ENCODE measurements around the gene AMER1. TPM values are rescaled to one million over a fixed set of nuclear protein-coding genes. Genes with fewer than 3 reads are reported as not detected.

AMER1 gene
- total RNA-seq, 4 donors from 2014 or later, result 1.6 to 8.2 (median 5.3) TPM

DNA sequence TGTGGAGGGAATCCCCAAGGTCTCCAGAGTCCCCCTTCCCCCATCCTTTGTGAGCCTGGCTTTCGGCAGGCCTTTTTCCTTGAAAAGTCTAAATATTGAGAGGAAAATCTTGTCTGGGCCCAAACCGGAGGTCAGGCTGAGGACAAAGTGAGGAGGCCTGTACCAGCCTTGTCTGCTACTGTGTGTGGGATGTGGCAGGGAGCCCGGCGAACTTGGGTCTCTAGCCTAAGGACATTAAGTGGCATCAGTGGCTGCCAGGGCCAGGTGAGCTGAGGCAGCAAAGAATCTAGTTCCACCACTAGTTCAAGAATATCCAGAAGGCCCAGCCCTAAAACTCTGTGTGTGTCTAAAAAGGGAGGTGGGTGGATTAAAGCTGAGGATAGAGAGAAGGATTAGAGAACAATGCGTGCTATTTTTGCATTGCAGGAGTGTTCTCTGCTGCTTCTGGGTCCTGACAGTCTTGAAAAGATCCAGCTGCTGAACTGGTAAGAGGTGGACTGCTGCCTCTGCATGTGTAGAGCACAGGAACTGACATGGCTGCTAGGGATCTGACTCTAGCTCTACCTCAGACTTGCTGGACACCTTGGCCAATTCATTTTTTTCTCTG is 1.2 kb upstream of the AMER1 start:
- Histone ChIP-seq H3K9me3 (no peaks in the 10 kb centered on the region), H3K27ac (peak overlapping the region; percentile 87 to 96 (median 95)), H3K27me3 (no peaks in the 10 kb centered on the region), H3K4me1 (peaks cover 4 to 26% (median 16%) of the 10 kb centered on the region in 4 donors), H3K36me3 (no peaks in the 10 kb centered on the region), H3K4me3 (peak overlapping the region; percentile 41 to 78 (median 60))
- TF ChIP-seq EP300 (IDR thresholded peaks at IDR 0.05; ENCODE audit: low read depth) (no peak), POLR2AphosphoS5 (IDR thresholded peaks at IDR 0.05) (no peak), POLR2A (IDR thresholded peaks at IDR 0.05) (no peak)
- TF ChIP-seq, protein P1, sequence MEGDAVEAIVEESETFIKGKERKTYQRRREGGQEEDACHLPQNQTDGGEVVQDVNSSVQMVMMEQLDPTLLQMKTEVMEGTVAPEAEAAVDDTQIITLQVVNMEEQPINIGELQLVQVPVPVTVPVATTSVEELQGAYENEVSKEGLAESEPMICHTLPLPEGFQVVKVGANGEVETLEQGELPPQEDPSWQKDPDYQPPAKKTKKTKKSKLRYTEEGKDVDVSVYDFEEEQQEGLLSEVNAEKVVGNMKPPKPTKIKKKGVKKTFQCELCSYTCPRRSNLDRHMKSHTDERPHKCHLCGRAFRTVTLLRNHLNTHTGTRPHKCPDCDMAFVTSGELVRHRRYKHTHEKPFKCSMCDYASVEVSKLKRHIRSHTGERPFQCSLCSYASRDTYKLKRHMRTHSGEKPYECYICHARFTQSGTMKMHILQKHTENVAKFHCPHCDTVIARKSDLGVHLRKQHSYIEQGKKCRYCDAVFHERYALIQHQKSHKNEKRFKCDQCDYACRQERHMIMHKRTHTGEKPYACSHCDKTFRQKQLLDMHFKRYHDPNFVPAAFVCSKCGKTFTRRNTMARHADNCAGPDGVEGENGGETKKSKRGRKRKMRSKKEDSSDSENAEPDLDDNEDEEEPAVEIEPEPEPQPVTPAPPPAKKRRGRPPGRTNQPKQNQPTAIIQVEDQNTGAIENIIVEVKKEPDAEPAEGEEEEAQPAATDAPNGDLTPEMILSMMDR (IDR thresholded peaks at IDR 0.05), result no peak
- 56% methylated on average over 5 of the region's 5 CpGs; no CpG with 5 or more reads in 1 of the 2 donors for WGBS, 2 donors (ENCODE audit: low coverage in 1 of 2)
- in situ Hi-C loops (cut with MboI; ENCODE audit: low pct_ligation_motif_present in 1 of 4, low pct_unique_long_range_greater_than_20kb in 1 of 4, low sequenced_read_pairs in 3 of 4), result no loop called here
- intact Hi-C loops (cut with DNase I; ENCODE audit: low total_unique reads), result no loop called here
- peak; percentile 10 for DNase-seq

DNA sequence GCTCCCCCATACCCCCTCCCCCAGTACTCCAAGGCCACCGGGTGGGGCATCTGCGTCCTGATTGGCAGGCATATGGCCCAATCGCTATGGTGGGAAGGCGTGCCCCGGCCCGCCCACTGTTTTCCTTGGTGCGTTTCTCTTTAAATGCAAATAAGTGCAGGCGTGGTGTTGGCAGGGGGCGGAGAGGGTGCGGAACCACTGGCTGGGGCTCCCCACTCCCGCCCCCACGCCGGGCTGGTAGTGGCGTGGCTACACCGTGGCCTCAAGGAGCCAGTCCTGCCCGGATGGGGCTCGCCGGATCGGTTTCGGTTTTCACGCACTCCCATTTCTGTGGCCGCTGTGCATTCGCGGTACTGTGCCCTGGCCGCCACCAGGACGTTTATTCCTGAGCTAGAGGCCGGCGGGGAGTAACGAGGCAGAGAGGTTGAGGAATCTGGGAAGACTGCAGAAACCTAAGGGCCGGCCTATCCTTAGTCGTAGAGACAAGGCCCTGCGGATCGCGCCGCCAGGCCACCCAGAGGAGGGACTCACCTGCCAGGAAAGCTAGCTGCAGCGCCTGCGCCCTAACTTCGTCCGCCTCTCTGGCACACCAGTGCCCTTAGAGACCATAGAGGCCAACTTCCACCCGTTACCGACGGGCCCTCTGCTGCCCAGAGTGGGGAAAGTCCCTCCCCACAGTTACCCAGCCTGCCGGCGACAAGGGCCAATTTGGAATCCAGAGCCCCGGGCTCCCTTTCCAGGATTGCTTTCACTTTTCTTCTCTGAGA is 410 bp upstream of the AMER1 start:
- intact Hi-C loops (cut with DNase I; ENCODE audit: low total_unique reads), result no loop called here
- 47% methylated on average over 44 of the region's 45 CpGs; no CpG with 5 or more reads in 1 of the 2 donors for WGBS, 2 donors (ENCODE audit: low coverage in 1 of 2)

DNA sequence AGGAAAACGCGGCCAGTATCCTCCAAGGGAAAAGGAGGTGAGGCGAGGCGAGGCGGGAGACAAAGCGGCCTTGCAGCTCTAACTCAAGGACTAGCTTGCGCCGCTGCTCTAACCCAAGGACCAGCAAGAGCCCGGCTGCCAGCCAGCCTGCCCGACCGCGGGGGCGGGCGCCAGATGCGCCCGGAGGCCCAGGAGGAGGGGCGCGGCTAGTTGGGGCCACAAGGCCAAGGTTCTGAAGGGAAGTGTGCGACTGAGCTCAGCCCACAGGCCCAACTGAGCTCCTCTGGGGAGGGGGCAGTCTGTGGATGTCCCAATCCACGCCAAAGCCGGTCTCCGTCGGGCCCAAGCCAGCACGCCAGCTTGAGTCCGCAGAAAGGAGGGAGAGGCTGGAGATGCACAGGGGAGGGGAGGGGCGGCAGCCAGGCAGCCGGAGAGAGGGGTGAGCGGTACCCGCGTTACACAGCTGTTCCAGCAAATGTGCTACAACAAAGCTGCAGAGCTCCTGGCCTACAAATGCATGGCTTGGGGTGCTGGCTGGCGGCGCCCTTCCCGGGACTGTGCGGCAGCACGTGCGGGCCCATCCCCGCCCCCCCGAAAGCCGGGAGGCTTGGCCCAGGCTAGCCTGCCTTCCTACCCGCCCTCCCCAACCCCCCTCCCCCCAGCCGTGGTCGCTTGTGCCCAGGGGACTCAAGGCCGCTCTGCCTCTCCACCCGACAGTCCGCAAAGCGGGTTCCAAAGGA is 637 bp downstream of the AMER1 start:
- H3K27me3 ChIP-seq, result no peaks in the 10 kb centered on the region
- 44% methylated on average over 39 of the region's 46 CpGs; no CpG with 5 or more reads in 1 of the 2 donors for WGBS, 2 donors (ENCODE audit: low coverage in 1 of 2)
- H3K4me1 ChIP-seq, result peaks cover 4 to 26% (median 16%) of the 10 kb centered on the region in 4 donors
- H3K4me3 ChIP-seq, result peak overlapping the region; percentile 26 to 78 (median 60)
- peak overlapping the region; percentile 87 to 96 (median 95) for H3K27ac ChIP-seq
- TF ChIP-seq EP300 (IDR thresholded peaks at IDR 0.05; ENCODE audit: low read depth) (no peak), POLR2A (IDR thresholded peaks at IDR 0.05) (no peak), POLR2AphosphoS5 (IDR thresholded peaks at IDR 0.05) (no peak)
- TF ChIP-seq, protein P1 (IDR thresholded peaks at IDR 0.05), result no peak
- DNase-seq, result no peak
- in situ Hi-C loops (cut with MboI; ENCODE audit: low pct_ligation_motif_present in 1 of 4, low pct_unique_long_range_greater_than_20kb in 1 of 4, low sequenced_read_pairs in 3 of 4), result no loop called here
- no peaks in the 10 kb centered on the region for H3K36me3 ChIP-seq
- no peaks in the 10 kb centered on the region for H3K9me3 ChIP-seq
- intact Hi-C loops (cut with DNase I; ENCODE audit: low total_unique reads), result no loop called here

More for the DNA sequence above, 410 bp upstream of the AMER1 start:
- in situ Hi-C loops (cut with MboI; ENCODE audit: low pct_ligation_motif_present in 1 of 4, low pct_unique_long_range_greater_than_20kb in 1 of 4, low sequenced_read_pairs in 3 of 4), result no loop called here
- H3K4me1 ChIP-seq, result peaks cover 4 to 26% (median 16%) of the 10 kb centered on the region in 4 donors
- TF ChIP-seq, protein P1 (IDR thresholded peaks at IDR 0.05), result peak in 4 of 5 experiments; percentile 11 to 38 (median 26)
- TF ChIP-seq POLR2AphosphoS5 (IDR thresholded peaks at IDR 0.05) (peak; percentile 79 to 89 (median 89)), EP300 (IDR thresholded peaks at IDR 0.05; ENCODE audit: low read depth) (no peak), POLR2A (IDR thresholded peaks at IDR 0.05) (peak; percentile 86)
- no peaks in the 10 kb centered on the region for H3K36me3 ChIP-seq
- no peaks in the 10 kb centered on the region for H3K27me3 ChIP-seq
- peak overlapping the region; percentile 87 to 96 (median 95) for H3K27ac ChIP-seq
- H3K9me3 ChIP-seq, result no peaks in the 10 kb centered on the region
- DNase-seq, result peak; percentile 95
- H3K4me3 ChIP-seq, result peak overlapping the region; percentile 41 to 78 (median 60)

- intact Hi-C loops (cut with DNase I; ENCODE audit: low total_unique reads) (no loop called here), in situ Hi-C loops (cut with MboI; ENCODE audit: low pct_ligation_motif_present in 1 of 4, low pct_unique_long_range_greater_than_20kb in 1 of 4, low sequenced_read_pairs in 3 of 4) (no loop called here)
- TF ChIP-seq, protein P1 (IDR thresholded peaks at IDR 0.05), result no peak
- no peak for TF ChIP-seq POLR2A (IDR thresholded peaks at IDR 0.05)
- TF ChIP-seq POLR2AphosphoS5 (IDR thresholded peaks at IDR 0.05), result no peak
- no peak for TF ChIP-seq EP300 (IDR thresholded peaks at IDR 0.05; ENCODE audit: low read depth)
- Histone ChIP-seq H3K9me3 (no peaks in the 10 kb centered on the region), H3K4me3 (peak overlapping the region; percentile 26 to 78 (median 60)), H3K36me3 (no peaks in the 10 kb centered on the region), H3K27me3 (no peaks in the 10 kb centered on the region), H3K4me1 (peaks cover 4 to 26% (median 16%) of the 10 kb centered on the region in 4 donors), H3K27ac (peak overlapping the region; percentile 87 to 96 (median 95))
- WGBS, 2 donors (ENCODE audit: low coverage in 1 of 2), result 53% methylated on average over 22 of the region's 23 CpGs; no CpG with 5 or more reads in 1 of the 2 donors
- peak; percentile 16 for DNase-seq
Observed at GRCh38 chrX:64204252-64204651, 1.3 kb downstream of the AMER1 start.
